Measurements from ENCODE around the gene MZF1. TPM values are rescaled to one million over a fixed set of nuclear protein-coding genes. Genes with fewer than 3 reads are reported as not detected.

The MZF1 gene
- total and polyA plus RNA-seq, 9 donors = 8.1 to 21.4 (median 16.2) TPM

DNA sequence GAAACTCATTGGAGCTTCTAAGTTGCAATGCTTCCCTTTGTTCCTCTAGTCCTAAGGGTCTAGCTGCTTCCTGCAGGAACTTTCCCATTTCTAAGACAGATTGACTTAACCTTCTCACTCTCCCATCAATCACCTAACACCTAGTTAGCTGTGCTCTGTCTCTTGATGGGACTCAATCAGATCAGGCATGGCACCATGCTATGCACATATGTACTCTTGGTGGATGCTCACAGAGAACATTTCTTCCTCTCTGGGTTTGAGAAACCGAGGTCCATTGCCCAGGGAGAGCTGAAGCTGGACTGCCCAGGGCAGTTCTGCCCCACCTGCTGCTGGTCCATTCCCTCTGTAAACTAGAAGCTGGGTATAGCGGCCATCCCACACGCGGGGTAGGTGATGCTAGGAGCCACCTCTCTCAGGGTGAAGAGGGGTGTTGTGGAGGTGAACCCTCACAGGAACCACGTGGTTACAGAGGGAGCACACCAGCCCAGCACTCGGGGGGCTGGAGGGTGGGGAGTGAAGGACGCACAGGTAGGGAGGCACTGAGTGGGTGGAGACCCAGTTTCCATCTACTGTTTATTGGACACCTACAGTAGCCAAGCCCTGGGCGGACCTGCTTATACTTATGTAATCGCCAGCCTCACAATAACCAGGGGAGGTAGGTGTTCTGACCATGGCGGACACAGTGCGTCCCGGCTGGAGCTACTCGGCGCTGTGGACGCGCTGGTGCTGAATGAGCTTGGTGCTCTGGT is 11.6 kb downstream of the MZF1 start:
- no peaks in the 10 kb centered on the region for H3K9me3 ChIP-seq (replicated peaks; ENCODE audit: control insufficient read depth, low read depth, low read length)
- WGBS (ENCODE audit: insufficient coverage) = 43% methylated on average over 12 of the region's 16 CpGs
- DNase-seq = no peak
- peaks cover 29% of the 10 kb centered on the region for H3K27me3 ChIP-seq (ENCODE audit: control insufficient read depth, insufficient read depth, low read length)
- peaks cover 43% of the 10 kb centered on the region for H3K4me1 ChIP-seq (ENCODE audit: control insufficient read depth, insufficient read depth, low read length)
- H3K27ac ChIP-seq (ENCODE audit: low read length) = no peak overlapping the region
- H3K4me3 ChIP-seq (ENCODE audit: low read length) = no peak overlapping the region
- H3K36me3 ChIP-seq (ENCODE audit: control insufficient read depth, insufficient read depth, low read length) = peaks cover 7% of the 10 kb centered on the region

DNA sequence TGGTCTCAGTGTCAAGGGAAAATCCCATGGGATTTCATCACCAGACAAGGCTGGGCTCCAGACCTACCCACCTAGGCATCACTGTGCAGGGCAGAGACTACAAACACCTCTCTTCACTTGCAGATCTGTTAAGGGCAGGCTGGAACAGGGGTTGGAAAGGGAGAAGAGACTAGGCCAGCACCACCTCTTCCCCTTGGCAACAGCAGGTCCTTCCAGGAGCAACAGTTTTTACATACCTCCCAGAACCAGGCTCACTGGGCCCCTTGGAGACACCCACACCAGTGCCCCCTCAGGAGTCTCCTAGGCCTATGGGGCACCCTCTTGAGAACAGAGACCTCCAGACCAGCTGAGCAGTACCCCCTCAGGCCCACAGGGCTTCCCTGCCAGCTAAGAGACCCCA is 12.2 kb downstream of the MZF1 start:
- H3K9me3 ChIP-seq (replicated peaks; ENCODE audit: control insufficient read depth, low read depth, low read length) = no peaks in the 10 kb centered on the region
- peaks cover 49% of the 10 kb centered on the region for H3K4me1 ChIP-seq (ENCODE audit: control insufficient read depth, insufficient read depth, low read length)
- no peak overlapping the region for H3K27ac ChIP-seq (ENCODE audit: low read length)
- peaks cover 13% of the 10 kb centered on the region for H3K36me3 ChIP-seq (ENCODE audit: control insufficient read depth, insufficient read depth, low read length)
- H3K4me3 ChIP-seq (ENCODE audit: low read length) = no peak overlapping the region
- DNase-seq = peak; percentile 35
- peaks cover 29% of the 10 kb centered on the region for H3K27me3 ChIP-seq (ENCODE audit: control insufficient read depth, insufficient read depth, low read length)

GRCh38 chr19:58560007-58560887 is 12.9 kb downstream of the MZF1 start:
- peaks cover 20% of the 10 kb centered on the region for H3K36me3 ChIP-seq (ENCODE audit: control insufficient read depth, insufficient read depth, low read length)
- DNase-seq = peak; percentile 47
- peaks cover 29% of the 10 kb centered on the region for H3K27me3 ChIP-seq (ENCODE audit: control insufficient read depth, insufficient read depth, low read length)
- H3K27ac ChIP-seq (ENCODE audit: low read length) = peak overlapping the region; percentile 100
- H3K4me3 ChIP-seq (ENCODE audit: low read length) = peak overlapping the region; percentile 84
- H3K4me1 ChIP-seq (ENCODE audit: control insufficient read depth, insufficient read depth, low read length) = peaks cover 54% of the 10 kb centered on the region
- 79% methylated on average over 5 of the region's 8 CpGs for WGBS (ENCODE audit: insufficient coverage)
- H3K9me3 ChIP-seq (replicated peaks; ENCODE audit: control insufficient read depth, low read depth, low read length) = no peaks in the 10 kb centered on the region

GRCh38 chr19:58559275-58560006 is 13.7 kb downstream of the MZF1 start:
- H3K27ac ChIP-seq (ENCODE audit: low read length) = peak overlapping the region; percentile 100
- no peaks in the 10 kb centered on the region for H3K9me3 ChIP-seq (replicated peaks; ENCODE audit: control insufficient read depth, low read depth, low read length)
- H3K4me1 ChIP-seq (ENCODE audit: control insufficient read depth, insufficient read depth, low read length) = peaks cover 58% of the 10 kb centered on the region
- peaks cover 29% of the 10 kb centered on the region for H3K27me3 ChIP-seq (ENCODE audit: control insufficient read depth, insufficient read depth, low read length)
- under 1% methylated on average over 27 of the region's 33 CpGs for WGBS (ENCODE audit: insufficient coverage)
- peak; percentile 98 for DNase-seq
- peaks cover 20% of the 10 kb centered on the region for H3K36me3 ChIP-seq (ENCODE audit: control insufficient read depth, insufficient read depth, low read length)
- H3K4me3 ChIP-seq (ENCODE audit: low read length) = peak overlapping the region; percentile 84

- H3K36me3 ChIP-seq (ENCODE audit: control insufficient read depth, insufficient read depth, low read length) = peaks cover 21% of the 10 kb centered on the region
- peaks cover 64% of the 10 kb centered on the region for H3K4me1 ChIP-seq (ENCODE audit: control insufficient read depth, insufficient read depth, low read length)
- H3K27me3 ChIP-seq (ENCODE audit: control insufficient read depth, insufficient read depth, low read length) = peaks cover 26% of the 10 kb centered on the region
- H3K4me3 ChIP-seq (ENCODE audit: low read length) = peak overlapping the region; percentile 84
- peak overlapping the region; percentile 100 for H3K27ac ChIP-seq (ENCODE audit: low read length)
- no peaks in the 10 kb centered on the region for H3K9me3 ChIP-seq (replicated peaks; ENCODE audit: control insufficient read depth, low read depth, low read length)
- DNase-seq = peak; percentile 99
- WGBS (ENCODE audit: insufficient coverage) = under 1% methylated on average over 76 of the region's 76 CpGs
Observed at GRCh38 chr19:58558623-58559274, 14.4 kb downstream of the MZF1 start.

DNA sequence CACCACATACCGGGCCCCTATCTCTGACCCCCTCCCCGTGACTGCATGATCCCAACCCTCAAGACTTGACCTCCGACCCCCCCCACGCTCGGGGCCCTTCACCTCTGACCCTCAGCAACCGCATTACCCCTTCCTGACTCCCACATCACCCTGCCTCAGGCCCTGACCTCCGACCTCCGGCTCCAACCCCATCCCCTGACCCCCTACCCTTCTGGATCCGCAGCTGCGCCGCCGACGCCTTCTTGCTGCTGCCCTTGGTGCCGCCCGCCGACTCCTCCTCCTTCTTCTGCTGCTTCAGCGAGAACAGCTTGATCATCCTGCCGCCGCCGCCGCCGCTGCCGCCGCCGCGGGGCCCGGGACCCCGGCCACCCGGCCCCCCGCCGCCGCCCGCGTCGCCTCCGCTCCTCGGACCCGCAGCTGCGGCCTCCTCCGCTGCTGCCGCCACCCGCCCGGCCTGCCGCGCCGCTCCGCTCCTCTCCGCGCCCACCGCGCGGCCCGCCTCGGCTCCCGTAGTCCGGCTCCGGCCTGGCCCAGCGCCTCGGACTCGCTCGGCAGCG is 15.0 kb downstream of the MZF1 start, which contains the start of gene UBE2M:
TSS of gene UBE2M (minus strand) at position 546 of the 557 bp plus-strand sequence. CDS start at position 316, 230 bp downstream.
- WGBS (ENCODE audit: insufficient coverage) = under 1% methylated on average over 62 of the region's 62 CpGs
- Histone ChIP-seq H3K36me3 (ENCODE audit: control insufficient read depth, insufficient read depth, low read length) (peaks cover 24% of the 10 kb centered on the region), H3K4me1 (ENCODE audit: control insufficient read depth, insufficient read depth, low read length) (peaks cover 63% of the 10 kb centered on the region), H3K27ac (ENCODE audit: low read length) (peak within 1 kb of the TSS; percentile 100), H3K27me3 (ENCODE audit: control insufficient read depth, insufficient read depth, low read length) (peaks cover 20% of the 10 kb centered on the region), H3K4me3 (ENCODE audit: low read length) (peak within 1 kb of the TSS; percentile 95), H3K9me3 (replicated peaks; ENCODE audit: control insufficient read depth, low read depth, low read length) (no peaks in the 10 kb centered on the region)
- DNase-seq = peak; percentile 67

GRCh38 chr19:58557221-58558065 is 15.7 kb downstream of the MZF1 start:
- 36% methylated on average over 11 of the region's 12 CpGs for WGBS (ENCODE audit: insufficient coverage)
- H3K4me1 ChIP-seq (ENCODE audit: control insufficient read depth, insufficient read depth, low read length) = peaks cover 57% of the 10 kb centered on the region
- DNase-seq = no peak

GRCh38 chr19:58556622-58557220 is 16.4 kb downstream of the MZF1 start:
- H3K9me3 ChIP-seq (replicated peaks; ENCODE audit: control insufficient read depth, low read depth, low read length) = no peaks in the 10 kb centered on the region
- peaks cover 32% of the 10 kb centered on the region for H3K36me3 ChIP-seq (ENCODE audit: control insufficient read depth, insufficient read depth, low read length)
- peaks cover 50% of the 10 kb centered on the region for H3K4me1 ChIP-seq (ENCODE audit: control insufficient read depth, insufficient read depth, low read length)
- no peak for DNase-seq
- 48% methylated on average over 4 of the region's 10 CpGs for WGBS (ENCODE audit: insufficient coverage)
- peak overlapping the region; percentile 97 for H3K27ac ChIP-seq (ENCODE audit: low read length)
- H3K27me3 ChIP-seq (ENCODE audit: control insufficient read depth, insufficient read depth, low read length) = peaks cover 8% of the 10 kb centered on the region
- H3K4me3 ChIP-seq (ENCODE audit: low read length) = no peak overlapping the region

More at GRCh38 chr19:58557221-58558065, 15.7 kb downstream of the MZF1 start:
- no peaks in the 10 kb centered on the region for H3K9me3 ChIP-seq (replicated peaks; ENCODE audit: control insufficient read depth, low read depth, low read length)
- H3K36me3 ChIP-seq (ENCODE audit: control insufficient read depth, insufficient read depth, low read length) = peaks cover 25% of the 10 kb centered on the region
- H3K4me3 ChIP-seq (ENCODE audit: low read length) = peak overlapping the region; percentile 95
- H3K27ac ChIP-seq (ENCODE audit: low read length) = peak overlapping the region; percentile 97
- peaks cover 14% of the 10 kb centered on the region for H3K27me3 ChIP-seq (ENCODE audit: control insufficient read depth, insufficient read depth, low read length)

All from muscle of leg (tissue), 11 donors.